Astrocyte (in vitro differentiated cells and primary cell): ENCODE measurements around the gene CNTN5. TPM values are rescaled to one million over a fixed set of nuclear protein-coding genes. Genes with fewer than 3 reads are reported as not detected.

Experiments
- DNase-seq: peaks from one replicate; pipeline ENCODE4 v3.0.0-alpha.2; 2010; ENCODE audit warnings: low read depth
- FAIRE-seq: peaks from 2 replicates; lab custom pipeline; 2011; peaks lifted over from hg19 to GRCh38; lab: Jason Lieb, UNC
- H2AFZ ChIP-seq: 2 replicates; pipeline ENCODE4 v1.6.0; 2012; ENCODE audit warnings: low read depth, low read length, inconsistent platforms
- H3K27ac ChIP-seq: 2 replicates; pipeline ENCODE4 v1.5.1; 2011; ENCODE audit warnings: low read depth, low read length, inconsistent platforms
- H3K27me3 ChIP-seq: 2 replicates; pipeline ENCODE4 v1.6.0; 2011; ENCODE audit warnings: low read length, inconsistent platforms; ENCODE audit not compliant: insufficient read depth
- H3K36me3 ChIP-seq: 2 replicates; pipeline ENCODE4 v1.5.1; 2011; ENCODE audit warnings: low read length, inconsistent platforms; ENCODE audit not compliant: insufficient read depth
- H3K4me1 ChIP-seq: 2 replicates; pipeline ENCODE4 v1.5.1; 2011; ENCODE audit warnings: low read length, inconsistent platforms; ENCODE audit not compliant: insufficient read depth
- H3K4me2 ChIP-seq: 2 replicates; pipeline ENCODE4 v1.6.0; 2012; ENCODE audit warnings: low read length, inconsistent platforms
- H3K4me3 ChIP-seq: 2 replicates; pipeline ENCODE4 v1.5.1; 2011; ENCODE audit warnings: low read depth, mild to moderate bottlenecking, low read length, inconsistent platforms; ENCODE audit not compliant: insufficient read depth
- H3K79me2 ChIP-seq: 2 replicates; pipeline ENCODE4 v1.6.0; 2012; ENCODE audit warnings: mild to moderate bottlenecking, low read length, inconsistent platforms; ENCODE audit not compliant: insufficient read depth
- H3K9ac ChIP-seq: 2 replicates; pipeline ENCODE4 v1.6.0; 2012; ENCODE audit warnings: mild to moderate bottlenecking, low read length, inconsistent platforms
- H3K9me3 ChIP-seq: 2 replicates; pipeline ENCODE4 v1.5.1; 2012; ENCODE audit warnings: low read depth, mild to moderate bottlenecking, low read length, inconsistent platforms; ENCODE audit not compliant: insufficient read depth
- H4K20me1 ChIP-seq: 2 replicates; pipeline ENCODE4 v1.6.0; 2012; ENCODE audit warnings: low read length, inconsistent platforms; ENCODE audit not compliant: insufficient read depth
- H3K27ac Mint-ChIP-seq: one replicate; pipeline ENCODE4 v1.8.0; 2021; ENCODE audit warnings: mild to moderate bottlenecking, mixed read lengths; ENCODE audit not compliant: unreplicated experiment
- H3K27me3 Mint-ChIP-seq: one replicate; pipeline ENCODE4 v1.8.0; 2021; ENCODE audit warnings: low read depth, mixed read lengths; ENCODE audit not compliant: unreplicated experiment
- H3K36me3 Mint-ChIP-seq: one replicate; pipeline ENCODE4 v1.8.0; 2021; ENCODE audit warnings: low read depth, mixed read lengths; ENCODE audit not compliant: unreplicated experiment
- H3K4me1 Mint-ChIP-seq: one replicate; pipeline ENCODE4 v1.8.0; 2021; ENCODE audit warnings: low read depth, mixed read lengths; ENCODE audit not compliant: unreplicated experiment
- H3K4me3 Mint-ChIP-seq: one replicate; pipeline ENCODE4 v1.8.0; 2021; ENCODE audit warnings: mild to moderate bottlenecking, moderate library complexity, mixed read lengths; ENCODE audit not compliant: unreplicated experiment
- H3K9me3 Mint-ChIP-seq: one replicate; pipeline ENCODE4 v1.8.0; 2021; ENCODE audit warnings: mild to moderate bottlenecking, mixed read lengths; ENCODE audit not compliant: unreplicated experiment
- CTCF ChIP-seq: IDR thresholded peaks from 2 replicates; pipeline ENCODE4 v1.5.1; 2011; ENCODE audit warnings: low read depth, mild to moderate bottlenecking, inconsistent platforms, low read length, moderate library complexity; ENCODE audit not compliant: insufficient read depth
- EZH2 ChIP-seq: IDR thresholded peaks from 2 replicates; pipeline ENCODE4 v1.6.1; 2012; ENCODE audit warnings: mild to moderate bottlenecking, low read length, inconsistent platforms; ENCODE audit not compliant: insufficient read depth
- total RNA-seq: library from RNA; stranded (reverse); gene quantifications from 2 replicates; pipeline ENCODE4 v1.2.1, GENCODE V29; 2021

The CNTN5 gene
- total RNA-seq, 1 donor from 2014 or later, result 1.1 TPM

- H3K4me3 Mint-ChIP-seq, result no peak overlapping the region
- H3K4me1 ChIP-seq, result peaks cover 12% of the 10 kb centered on the region
- no peak for TF ChIP-seq EZH2
- no peak for TF ChIP-seq CTCF
- no peak overlapping the region for H3K4me2 ChIP-seq
- H3K9me3 Mint-ChIP-seq, result no peaks in the 10 kb centered on the region
- H3K27me3 Mint-ChIP-seq, result no peaks in the 10 kb centered on the region
- H3K27ac Mint-ChIP-seq, result no peak overlapping the region
- no peak for DNase-seq
- peaks cover 6% of the 10 kb centered on the region for H3K4me1 Mint-ChIP-seq
- no peak overlapping the region for H3K4me3 ChIP-seq
- no peaks in the 10 kb centered on the region for H3K9me3 ChIP-seq
- H3K9ac ChIP-seq, result no peak overlapping the region
- no peaks in the 10 kb centered on the region for H4K20me1 ChIP-seq
- no peak for FAIRE-seq
- no peak overlapping the region for H2AFZ ChIP-seq
- H3K79me2 ChIP-seq, result no peaks in the 10 kb centered on the region
- no peaks in the 10 kb centered on the region for H3K36me3 Mint-ChIP-seq
- no peaks in the 10 kb centered on the region for H3K27me3 ChIP-seq
- no peaks in the 10 kb centered on the region for H3K36me3 ChIP-seq
- H3K27ac ChIP-seq, result no peak overlapping the region
Observed at GRCh38 chr11:99695106-99695505, 674.4 kb downstream of the CNTN5 start.

DNA sequence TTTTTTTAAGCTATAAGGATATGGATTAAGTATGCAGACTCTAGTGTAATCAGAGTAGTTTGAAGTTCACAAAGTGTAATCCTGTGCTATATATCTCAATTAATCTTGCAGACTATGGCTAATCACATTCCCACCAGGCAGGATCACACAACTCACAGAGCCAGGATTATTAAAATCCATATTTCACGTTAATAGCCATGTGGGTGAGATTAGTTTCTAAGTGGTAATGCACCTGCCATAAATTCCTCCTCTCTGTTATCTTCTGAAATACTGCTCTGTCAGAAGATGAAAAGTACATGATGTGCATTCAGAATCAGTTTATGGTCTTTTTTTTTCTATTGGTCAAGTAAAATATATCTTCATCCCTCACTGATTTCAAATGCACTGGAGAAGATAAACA is 686.1 kb downstream of the CNTN5 start:
- Mint-ChIP-seq H3K36me3 (no peaks in the 10 kb centered on the region), H3K9me3 (no peaks in the 10 kb centered on the region), H3K4me3 (no peak overlapping the region), H3K27me3 (no peaks in the 10 kb centered on the region), H3K4me1 (no peaks in the 10 kb centered on the region), H3K27ac (no peak overlapping the region)
- H3K4me2 ChIP-seq, result no peak overlapping the region
- no peaks in the 10 kb centered on the region for H3K9me3 ChIP-seq
- DNase-seq, result no peak
- no peak overlapping the region for H2AFZ ChIP-seq
- no peaks in the 10 kb centered on the region for H3K27me3 ChIP-seq
- TF ChIP-seq CTCF (no peak), EZH2 (no peak)
- no peaks in the 10 kb centered on the region for H3K36me3 ChIP-seq
- no peaks in the 10 kb centered on the region for H4K20me1 ChIP-seq
- no peak for FAIRE-seq
- no peaks in the 10 kb centered on the region for H3K79me2 ChIP-seq
- H3K4me1 ChIP-seq, result no peaks in the 10 kb centered on the region
- no peak overlapping the region for H3K9ac ChIP-seq
- H3K4me3 ChIP-seq, result no peak overlapping the region
- no peak overlapping the region for H3K27ac ChIP-seq

DNA sequence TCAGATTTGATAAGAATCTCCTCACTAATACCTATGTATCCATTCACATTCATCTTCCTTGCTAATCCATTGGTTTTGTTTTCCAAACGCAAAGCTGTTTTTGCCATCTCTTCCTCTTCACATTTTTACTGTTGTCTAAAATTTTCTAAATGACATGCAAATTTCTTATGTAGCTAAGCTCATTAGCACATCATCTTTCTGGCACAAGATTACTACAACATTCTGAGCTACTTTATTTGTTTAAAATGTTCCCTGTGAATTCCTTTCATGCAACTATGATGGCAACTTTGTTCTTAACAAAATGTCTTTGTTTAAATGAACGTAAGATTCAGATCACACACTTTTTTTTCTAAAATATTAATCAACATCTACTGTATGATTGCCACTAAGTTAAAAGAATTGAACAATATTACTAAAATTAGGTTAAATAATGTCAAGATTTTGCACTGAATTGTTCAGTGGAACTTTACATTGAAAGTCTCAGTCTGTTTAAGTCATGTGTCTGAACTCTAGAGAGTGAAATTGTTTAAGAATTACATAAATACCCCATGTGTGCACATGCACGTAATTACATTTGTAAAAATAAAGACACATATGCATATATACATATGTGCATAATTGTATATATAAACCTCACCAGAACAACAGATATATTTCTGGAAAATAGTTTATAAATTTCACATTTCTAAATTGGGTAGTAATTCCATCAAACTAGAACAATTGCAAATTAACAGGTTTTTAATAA is 688.4 kb downstream of the CNTN5 start:
- Histone ChIP-seq H3K9ac (no peak overlapping the region), H2AFZ (no peak overlapping the region), H3K27ac (no peak overlapping the region), H3K36me3 (no peaks in the 10 kb centered on the region), H3K4me3 (no peak overlapping the region), H4K20me1 (no peaks in the 10 kb centered on the region), H3K79me2 (no peaks in the 10 kb centered on the region), H3K4me2 (no peak overlapping the region), H3K9me3 (no peaks in the 10 kb centered on the region), H3K4me1 (no peaks in the 10 kb centered on the region), H3K27me3 (no peaks in the 10 kb centered on the region)
- H3K27me3 Mint-ChIP-seq, result no peaks in the 10 kb centered on the region
- H3K9me3 Mint-ChIP-seq, result peaks cover 2% of the 10 kb centered on the region
- FAIRE-seq, result no peak
- H3K4me3 Mint-ChIP-seq, result no peak overlapping the region
- H3K36me3 Mint-ChIP-seq, result no peaks in the 10 kb centered on the region
- no peak overlapping the region for H3K27ac Mint-ChIP-seq
- no peak for DNase-seq
- TF ChIP-seq EZH2, result no peak
- no peak for TF ChIP-seq CTCF
- H3K4me1 Mint-ChIP-seq, result no peaks in the 10 kb centered on the region
